Endodermal cell (in vitro differentiated cells): ENCODE data around the gene FKBP2. TPM values are rescaled to one million over a fixed set of nuclear protein-coding genes. Genes with fewer than 3 reads are reported as not detected.
A peak's percentile ranks its signal among the peaks of the same experiment; 100 is the strongest.

Source experiments
- DNase-seq: peaks from one replicate; pipeline ENCODE4 v3.0.0-alpha.2; 2017
- H3K27ac ChIP-seq: 2 replicates; pipeline ENCODE4 v1.5.1; 2013; ENCODE audit warnings: mild to moderate bottlenecking, low read depth, low read length, moderate library complexity
- H3K27me3 ChIP-seq: 2 replicates; pipeline ENCODE4 v1.6.1; 2013; ENCODE audit warnings: mild to moderate bottlenecking, low read length, moderate library complexity; ENCODE audit not compliant: insufficient read depth, control insufficient read depth, poor library complexity, severe bottlenecking
- H3K36me3 ChIP-seq: 2 replicates; pipeline ENCODE4 v1.7.0; 2013; ENCODE audit warnings: mild to moderate bottlenecking, low read length, moderate library complexity; ENCODE audit not compliant: control insufficient read depth, insufficient read depth
- H3K4me1 ChIP-seq: one replicate; pipeline ENCODE4 v1.7.0; 2013; ENCODE audit warnings: low read length; ENCODE audit not compliant: control insufficient read depth, insufficient read depth
- H3K4me3 ChIP-seq: 2 replicates; pipeline ENCODE4 v1.5.1; 2013; ENCODE audit warnings: mild to moderate bottlenecking, low read length, moderate library complexity
- H3K9ac ChIP-seq: 2 replicates; pipeline ENCODE4 v1.6.1; 2013; ENCODE audit warnings: mild to moderate bottlenecking, low read length, moderate library complexity; ENCODE audit not compliant: poor library complexity, severe bottlenecking; ENCODE audit errors: extremely low read depth
- H3K9me3 ChIP-seq: 2 replicates; pipeline ENCODE4 v1.6.1; 2013; ENCODE audit warnings: mild to moderate bottlenecking, low read length, moderate library complexity; ENCODE audit not compliant: control insufficient read depth
- H3K27ac Mint-ChIP-seq: 2 replicates; pipeline ENCODE4 v1.8.0; 2020; ENCODE audit warnings: mixed read lengths
- H3K27me3 Mint-ChIP-seq: 2 replicates; pipeline ENCODE4 v1.8.0; 2021; ENCODE audit warnings: mild to moderate bottlenecking, mixed read lengths; ENCODE audit not compliant: insufficient read depth
- H3K36me3 Mint-ChIP-seq: 2 replicates; pipeline ENCODE4 v1.8.0; 2020; ENCODE audit warnings: low read depth, mixed read lengths
- H3K4me1 Mint-ChIP-seq: 2 replicates; pipeline ENCODE4 v1.8.0; 2020; ENCODE audit warnings: mixed read lengths
- H3K4me3 Mint-ChIP-seq: 2 replicates; pipeline ENCODE4 v1.8.0; 2020; ENCODE audit warnings: mild to moderate bottlenecking, moderate library complexity, mixed read lengths
- H3K9me3 Mint-ChIP-seq: 2 replicates; pipeline ENCODE4 v1.8.0; 2020; ENCODE audit warnings: mild to moderate bottlenecking, mixed read lengths
- WGBS, 2 experiments: methylation state at CpG; one replicate each; pipeline versions ENCODE4 v1.1.5 to v1.1.7; 2013; ENCODE audit warnings: missing lambda C conversion rate in 2 of 2, mixed read lengths in 1 of 2; ENCODE audit not compliant: insufficient coverage in 1 of 2, insufficient read length in 1 of 2; 5-methylcytosine and 5-hydroxymethylcytosine counted together
- total RNA-seq, 2 donors: library from RNA; stranded (reverse); fragmentation: NEBNext Ultra II Directional in 1 of 2; extraction: Animal tissue kit (Norgen Biotek cat#: 25700) in 1 of 2; gene quantifications; 2 replicates in 1 of 2; 3 replicates in 1 of 2; pipeline ENCODE4 v1.2.1, GENCODE V29; 2021
- TF ChIP-seq, protein P1 (sequence below): fragments of 200-600 bp; sonication (generic); conservative IDR thresholded peaks from 2 replicates; pipeline ENCODE4 v1.5.0; 2021; ENCODE audit warnings: antibody characterized with exemption, mild to moderate bottlenecking

FKBP2 gene
- total RNA-seq, 2 donors from 2014 or later: 44.6 to 53.7 TPM

DNA sequence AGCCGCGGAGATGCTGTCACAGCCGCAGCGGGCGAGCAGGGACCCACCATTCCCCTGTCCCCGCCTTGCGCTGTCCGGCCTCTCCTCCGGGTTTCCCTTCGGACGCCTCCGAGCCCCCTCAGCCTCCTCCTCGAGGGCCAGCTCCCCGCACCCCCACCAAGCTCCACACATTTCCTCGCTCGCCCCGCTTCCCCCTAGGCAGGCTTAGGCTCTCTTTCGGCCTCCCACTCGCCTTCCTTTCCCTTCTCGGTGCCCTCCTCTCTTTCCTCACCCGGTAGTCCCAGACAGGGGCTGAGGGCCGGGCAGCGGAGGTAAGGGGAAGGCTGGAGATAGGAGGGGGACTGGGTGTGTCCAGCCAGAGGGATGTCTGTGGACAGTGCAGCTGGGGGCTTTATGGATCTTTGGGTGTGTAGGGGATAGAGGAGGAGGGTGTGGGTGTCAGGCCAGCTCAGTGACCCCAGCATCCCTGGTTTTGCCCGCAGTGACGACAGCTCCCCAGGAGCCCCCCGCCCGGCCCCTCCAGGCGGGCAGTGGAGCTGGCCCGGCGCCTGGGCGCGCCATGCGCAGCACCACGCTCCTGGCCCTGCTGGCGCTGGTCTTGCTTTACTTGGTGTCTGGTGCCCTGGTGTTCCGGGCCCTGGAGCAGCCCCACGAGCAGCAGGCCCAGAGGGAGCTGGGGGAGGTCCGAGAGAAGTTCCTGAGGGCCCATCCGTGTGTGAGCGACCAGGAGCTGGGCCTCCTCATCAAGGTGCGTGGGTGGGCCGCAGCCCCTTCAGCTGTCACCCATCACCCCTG, 51.8 kb downstream of the FKBP2 start:
- WGBS, 2 experiments: 46 to 59% methylated on average over 17 to 39 of the region's 42 CpGs
- peak overlapping the region; percentile 40 for H3K4me3 Mint-ChIP-seq
- DNase-seq: no peak

More for the DNA sequence above, 51.8 kb downstream of the FKBP2 start:
- H3K27ac Mint-ChIP-seq: no peak overlapping the region
- Histone ChIP-seq H3K27ac (no peak overlapping the region), H3K9ac (no peak overlapping the region), H3K4me1 (no peaks in the 10 kb centered on the region), H3K27me3 (peaks cover 84% of the 10 kb centered on the region), H3K4me3 (no peak overlapping the region), H3K9me3 (no peaks in the 10 kb centered on the region), H3K36me3 (no peaks in the 10 kb centered on the region)
- peaks cover 5% of the 10 kb centered on the region for H3K36me3 Mint-ChIP-seq
- H3K9me3 Mint-ChIP-seq: no peaks in the 10 kb centered on the region
- H3K27me3 Mint-ChIP-seq: peaks cover 84% of the 10 kb centered on the region
- H3K4me1 Mint-ChIP-seq: peaks cover 3% of the 10 kb centered on the region
- TF ChIP-seq, protein P1, sequence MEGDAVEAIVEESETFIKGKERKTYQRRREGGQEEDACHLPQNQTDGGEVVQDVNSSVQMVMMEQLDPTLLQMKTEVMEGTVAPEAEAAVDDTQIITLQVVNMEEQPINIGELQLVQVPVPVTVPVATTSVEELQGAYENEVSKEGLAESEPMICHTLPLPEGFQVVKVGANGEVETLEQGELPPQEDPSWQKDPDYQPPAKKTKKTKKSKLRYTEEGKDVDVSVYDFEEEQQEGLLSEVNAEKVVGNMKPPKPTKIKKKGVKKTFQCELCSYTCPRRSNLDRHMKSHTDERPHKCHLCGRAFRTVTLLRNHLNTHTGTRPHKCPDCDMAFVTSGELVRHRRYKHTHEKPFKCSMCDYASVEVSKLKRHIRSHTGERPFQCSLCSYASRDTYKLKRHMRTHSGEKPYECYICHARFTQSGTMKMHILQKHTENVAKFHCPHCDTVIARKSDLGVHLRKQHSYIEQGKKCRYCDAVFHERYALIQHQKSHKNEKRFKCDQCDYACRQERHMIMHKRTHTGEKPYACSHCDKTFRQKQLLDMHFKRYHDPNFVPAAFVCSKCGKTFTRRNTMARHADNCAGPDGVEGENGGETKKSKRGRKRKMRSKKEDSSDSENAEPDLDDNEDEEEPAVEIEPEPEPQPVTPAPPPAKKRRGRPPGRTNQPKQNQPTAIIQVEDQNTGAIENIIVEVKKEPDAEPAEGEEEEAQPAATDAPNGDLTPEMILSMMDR: no peak

Other genes with a start within 250 kb of the FKBP2 start
- not detected for gene FLRT1, start 205.2 kb upstream of the FKBP2 start, total RNA-seq
- 10 to 100 TPM; 23.0 to 41.9 TPM for gene MACROD1, start 75.0 kb upstream of the FKBP2 start, total RNA-seq
- 100 to 1,000 TPM; 230 to 257 TPM for gene STIP1, start 54.9 kb upstream of the FKBP2 start, total RNA-seq
- 1 to 10 TPM; 4.2 to 5.3 TPM for gene FERMT3, start 34.4 kb upstream of the FKBP2 start, total RNA-seq
- gene TRPT1, start 14.9 kb upstream of the FKBP2 start, total RNA-seq: 10 to 100 TPM; 45.6 to 60.4 TPM
- 10 to 100 TPM; 54.4 to 55.9 TPM for gene NUDT22, start 14.8 kb upstream of the FKBP2 start, total RNA-seq
- gene DNAJC4, start 10.5 kb upstream of the FKBP2 start, total RNA-seq: 10 to 100 TPM; 20.3 to 22.9 TPM
- gene VEGFB, start 6.5 kb upstream of the FKBP2 start, total RNA-seq: 10 to 100 TPM; 58.9 to 78.4 TPM
- gene PPP1R14B, start 5.8 kb downstream of the FKBP2 start, total RNA-seq: 100 to 1,000 TPM; 228 to 265 TPM
- gene PLCB3, start 10.4 kb downstream of the FKBP2 start, total RNA-seq: 10 to 100 TPM; 75.0 to 83.2 TPM
- 10 to 100 TPM; 42.3 to 48.2 TPM for gene BAD, start 43.6 kb downstream of the FKBP2 start, total RNA-seq
- gene GPR137, start 44.8 kb downstream of the FKBP2 start, total RNA-seq: 10 to 100 TPM; 57.7 to 58.4 TPM
- not detected for gene KCNK4, start 50.2 kb downstream of the FKBP2 start, total RNA-seq
- not detected for gene CATSPERZ, start 59.3 kb downstream of the FKBP2 start, total RNA-seq
- gene ESRRA, start 64.4 kb downstream of the FKBP2 start, total RNA-seq: 10 to 100 TPM; 22.8 to 34.5 TPM
- gene TRMT112, start 76.5 kb downstream of the FKBP2 start, total RNA-seq: 100 to 1,000 TPM; 265 to 352 TPM
- 100 to 1,000 TPM; 235 to 289 TPM for gene PRDX5, start 77.0 kb downstream of the FKBP2 start, total RNA-seq
- gene CCDC88B, start 99.1 kb downstream of the FKBP2 start, total RNA-seq: 10 to 100 TPM; 14.2 to 15.2 TPM
- 10 to 100 TPM; 13.5 to 14.5 TPM for gene RPS6KA4, start 118.1 kb downstream of the FKBP2 start, total RNA-seq